ENCODE data around the gene NDUFB1.

DNA sequence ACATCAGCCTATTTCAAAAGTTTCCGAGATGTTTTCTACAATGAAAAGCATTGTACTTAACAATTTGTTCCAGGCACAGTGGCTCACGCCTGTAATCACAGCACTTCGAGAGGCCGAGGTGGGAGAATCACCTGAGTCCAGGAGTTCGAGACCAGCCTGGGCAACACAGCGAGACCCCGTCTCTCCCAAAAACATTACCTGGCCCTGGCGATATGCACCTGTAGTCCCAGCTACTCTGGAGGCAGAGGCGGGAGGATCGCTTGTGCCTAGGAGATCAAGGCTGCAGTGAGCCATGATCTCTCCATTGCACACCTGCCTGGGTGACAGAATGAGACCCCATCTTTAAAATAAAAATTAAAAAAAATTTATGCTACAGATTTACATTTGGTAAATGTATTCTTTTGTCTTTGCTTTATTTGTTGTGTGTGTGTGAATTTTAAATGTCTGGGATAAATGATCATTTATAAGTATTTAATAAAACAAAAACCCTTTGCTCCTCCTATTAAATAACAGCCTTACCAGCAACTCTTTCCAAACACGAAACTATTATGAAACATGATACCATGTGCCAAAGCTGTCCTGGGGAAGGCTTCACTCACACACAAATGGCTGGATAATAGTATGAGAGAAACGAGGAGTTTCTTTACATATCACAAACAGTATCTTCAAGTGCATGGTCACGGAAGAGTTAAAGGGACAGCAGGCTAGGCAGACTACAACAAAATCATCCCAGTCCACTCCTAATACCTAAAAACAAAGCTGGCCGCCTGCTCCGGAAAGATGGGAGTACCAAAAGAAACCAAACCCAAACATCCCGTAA is 16.2 kb downstream of the NDUFB1 start:
- TF ChIP-seq ZNF317 (CRISPR knock-in tag; IDR thresholded peaks at IDR 0.05) = no peak
- TF ChIP-seq ZNF274 (CRISPR knock-in tag; IDR thresholded peaks at IDR 0.05) = no peak
- TF ChIP-seq POLR2A (IDR thresholded peaks at IDR 0.05; ENCODE audit: insufficient read depth in 1 of 2, low read depth in 2 of 2, low read length in 2 of 2) = no peak

Measured in HepG2 (cell line).